CD4-positive, alpha-beta T cell treated with Interleukin-6 for 4 hours (primary cell): ENCODE results near the gene NMNAT3.

ENCODE experiments used
- DNase-seq: peaks from one replicate; pipeline ENCODE4 v3.0.0-alpha.2; 2020; ENCODE audit warnings: mixed read lengths

NMNAT3 gene

DNA sequence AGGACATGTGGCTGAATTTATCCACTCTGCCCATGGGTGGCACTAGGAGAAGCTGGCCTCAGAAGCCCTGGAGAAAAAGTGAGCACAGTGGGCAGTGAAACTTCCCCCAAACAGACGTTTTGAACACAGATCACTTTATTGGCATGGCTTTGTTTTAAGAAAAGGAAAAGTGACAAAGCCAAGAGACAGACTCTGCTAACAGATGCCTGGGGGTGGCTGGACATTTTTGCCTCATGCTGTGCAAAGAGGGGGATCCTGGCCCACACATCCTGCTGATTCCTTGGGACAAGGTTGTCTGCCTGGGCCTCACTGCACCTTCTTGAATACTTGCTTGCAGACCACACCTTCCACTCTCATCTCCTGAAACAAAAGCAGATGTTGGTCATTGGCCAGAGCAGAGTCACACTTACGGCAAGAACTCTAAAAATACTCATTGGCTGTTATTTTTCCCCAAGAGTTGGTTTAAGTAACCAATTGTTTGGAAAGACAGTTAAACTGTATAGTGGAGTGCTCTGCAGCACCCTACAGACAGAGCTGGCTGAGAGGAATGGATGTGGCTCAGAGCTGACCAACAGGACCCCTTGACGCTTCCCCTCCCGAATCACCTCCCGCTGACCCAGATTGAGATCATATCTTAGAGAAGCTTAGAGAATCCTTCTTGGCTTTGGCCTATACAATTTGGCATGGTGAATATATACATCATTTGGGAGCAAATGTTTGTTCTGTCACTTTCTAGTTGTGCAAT, 160.3 kb downstream of the NMNAT3 start:
- DNase-seq, result no peak

DNA sequence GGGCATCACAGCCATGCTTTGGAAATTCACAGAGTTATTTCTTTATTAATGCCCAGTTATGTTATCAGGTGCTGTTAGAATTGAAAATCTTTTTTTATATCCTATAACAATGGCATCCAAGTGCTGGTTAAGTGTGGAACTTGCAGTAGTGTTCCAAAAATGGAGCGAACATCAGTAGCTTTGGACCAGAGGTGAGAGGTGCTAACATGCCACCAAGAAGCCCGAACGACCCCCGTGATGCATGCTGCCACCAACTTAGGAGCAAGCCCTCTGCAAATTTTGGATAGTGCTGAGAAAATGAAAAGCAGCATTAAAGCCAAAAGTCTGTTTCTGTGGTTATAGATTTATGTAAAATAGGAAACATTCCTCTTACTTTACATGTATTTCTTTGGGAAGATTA, 163.0 kb downstream of the NMNAT3 start:
- DNase-seq, result no peak
